GM23338 (cell line): Measurements from ENCODE around the gene SNX1. TPM values are rescaled to one million over a fixed set of nuclear protein-coding genes. Genes with fewer than 3 reads are reported as not detected.
A peak's percentile ranks its signal among the peaks of the same experiment; 100 is the strongest.

Experiments
- ATAC-seq: fragments of 200-7000 bp; cut with Tn5 transposase; 3 replicates; pipeline ENCODE4 v1.9.1; 2020
- DNase-seq: peaks from one replicate; pipeline ENCODE4 v3.0.0-alpha.2; 2015; ENCODE audit warnings: low spot score
- H2AFZ ChIP-seq: fragments of 200-600 bp; sonication (generic); 2 replicates; pipeline ENCODE4 v1.8.0; 2016; ENCODE audit warnings: antibody characterized with exemption, mild to moderate bottlenecking, moderate library complexity
- H3F3A ChIP-seq: fragments of 200-600 bp; sonication (generic); replicated peaks from 2 replicates; pipeline ENCODE4 v1.8.0; 2017; ENCODE audit warnings: antibody characterized with exemption, mixed run types, low read depth
- H3K27ac ChIP-seq: fragments of 200-600 bp; sonication (generic); 2 replicates; pipeline ENCODE4 v1.6.1; 2016; ENCODE audit warnings: low read depth
- H3K27me3 ChIP-seq: fragments of 200-600 bp; sonication (generic); 2 replicates; pipeline ENCODE4 v1.8.0; 2016; ENCODE audit warnings: mild to moderate bottlenecking, mixed run types, moderate library complexity; ENCODE audit not compliant: insufficient read depth
- H3K36me3 ChIP-seq: fragments of 200-600 bp; sonication (generic); 2 replicates; pipeline ENCODE4 v1.8.0; 2016; ENCODE audit warnings: mild to moderate bottlenecking; ENCODE audit not compliant: insufficient read depth
- H3K4me1 ChIP-seq: fragments of 200-600 bp; sonication (generic); 2 replicates; pipeline ENCODE4 v1.8.0; 2016; ENCODE audit warnings: mild to moderate bottlenecking, moderate library complexity; ENCODE audit not compliant: insufficient read depth
- H3K4me2 ChIP-seq: fragments of 200-600 bp; sonication (generic); 2 replicates; pipeline ENCODE4 v1.7.1; 2017; ENCODE audit warnings: mixed run types
- H3K4me3 ChIP-seq: fragments of 200-600 bp; sonication (generic); 2 replicates; pipeline ENCODE4 v1.6.1; 2016; ENCODE audit warnings: mixed run types
- H3K79me2 ChIP-seq: fragments of 200-600 bp; sonication (generic); replicated peaks from 2 replicates; pipeline ENCODE4 v1.8.0; 2017; ENCODE audit warnings: mild to moderate bottlenecking; ENCODE audit not compliant: insufficient read depth
- H3K9me2 ChIP-seq: fragments of 200-600 bp; sonication (generic); 2 replicates; pipeline ENCODE4 v1.8.0; 2017; ENCODE audit not compliant: insufficient read depth
- H4K20me1 ChIP-seq: fragments of 200-600 bp; sonication (generic); replicated peaks from 2 replicates; pipeline ENCODE4 v1.8.0; 2017; ENCODE audit warnings: mild to moderate bottlenecking; ENCODE audit not compliant: insufficient read depth
- H3K27ac Mint-ChIP-seq: 2 replicates; pipeline ENCODE4 v1.8.0; 2020; ENCODE audit warnings: inconsistent platforms, mild to moderate bottlenecking, moderate library complexity, mixed read lengths
- H3K27me3 Mint-ChIP-seq: 3 replicates; pipeline ENCODE4 v1.8.0; 2022; ENCODE audit warnings: low read depth, mild to moderate bottlenecking, moderate library complexity, mixed read lengths, inconsistent platforms; ENCODE audit not compliant: insufficient read depth, poor library complexity
- H3K36me3 Mint-ChIP-seq: 3 replicates; pipeline ENCODE4 v1.8.0; 2021; ENCODE audit warnings: low read depth, mild to moderate bottlenecking, inconsistent platforms, moderate library complexity, mixed read lengths
- H3K4me1 Mint-ChIP-seq: 3 replicates; pipeline ENCODE4 v1.8.0; 2020; ENCODE audit warnings: mild to moderate bottlenecking, inconsistent platforms, mixed read lengths
- H3K4me3 Mint-ChIP-seq: 3 replicates; pipeline ENCODE4 v1.8.0; 2021; ENCODE audit warnings: moderate library complexity, mild to moderate bottlenecking, inconsistent platforms, mixed read lengths
- H3K9me3 Mint-ChIP-seq: 3 replicates; pipeline ENCODE4 v1.8.0; 2020; ENCODE audit warnings: moderate library complexity, mild to moderate bottlenecking, inconsistent platforms, mixed read lengths
- CREB1 ChIP-seq: fragments of 250-450 bp; sonication (Bioruptor Pico); IDR thresholded peaks from 2 replicates; pipeline ENCODE4 v1.5.0; 2020; ENCODE audit warnings: low read depth, mild to moderate bottlenecking, moderate library complexity
- EZH2 ChIP-seq: fragments of 200-600 bp; sonication (generic); IDR thresholded peaks from one replicate; pipeline ENCODE4 v1.8.0; 2017; ENCODE audit warnings: antibody characterized with exemption, mild to moderate bottlenecking, low read depth; ENCODE audit not compliant: unreplicated experiment
- JUNB ChIP-seq: IDR thresholded peaks from one replicate; pipeline ENCODE4 v1.6.1; 2016; ENCODE audit warnings: antibody characterized with exemption; ENCODE audit not compliant: unreplicated experiment
- POLR2AphosphoS5 ChIP-seq: IDR thresholded peaks from 2 replicates; pipeline ENCODE4 v1.6.1; 2016; ENCODE audit warnings: antibody characterized with exemption, low read depth
- STAT1 ChIP-seq: IDR thresholded peaks from one replicate; pipeline ENCODE4 v1.6.1; 2016; ENCODE audit warnings: antibody characterized with exemption; ENCODE audit not compliant: unreplicated experiment
- ZNF331 ChIP-seq: fragments of 250-450 bp; sonication (Bioruptor Pico); IDR thresholded peaks from 2 replicates; pipeline ENCODE4 v1.5.0; 2020; ENCODE audit warnings: low read depth, mild to moderate bottlenecking, moderate library complexity
- polyA plus RNA-seq: library from polyadenylated mRNA; unstranded; fragments of >200 nt; fragmentation: Nextera tagmentation; extraction: Ambion mirVana; gene quantifications from 2 replicates; pipeline ENCODE4 v1.2.1, GENCODE V29; 2016
- total RNA-seq: library from RNA; depleted of rRNA; stranded (reverse); fragments of >200 nt; shearing (Covaris generic); gene quantifications from 2 replicates; pipeline ENCODE4 v1.2.3, GENCODE V29; 2014
- TF ChIP-seq, protein P1 (sequence below), 2 experiments: fragments of 200-600 bp in 1 of 2; sonication (generic) in 1 of 2; conservative IDR thresholded peaks; 2 replicates each; pipeline versions ENCODE4 v1.5.1 to v1.6.1; 2016 to 2017; ENCODE audit warnings: antibody characterized with exemption in 2 of 2, low read depth in 2 of 2, mild to moderate bottlenecking in 2 of 2, moderate library complexity in 1 of 2
- TF ChIP-seq, protein P2 (sequence below): IDR thresholded peaks from one replicate; pipeline ENCODE4 v1.6.1; 2018; ENCODE audit warnings: antibody characterized with exemption; ENCODE audit not compliant: unreplicated experiment

SNX1 gene
- total and polyA plus RNA-seq, 2 experiments from 2014 or later: 33.3 to 33.8 TPM

DNA sequence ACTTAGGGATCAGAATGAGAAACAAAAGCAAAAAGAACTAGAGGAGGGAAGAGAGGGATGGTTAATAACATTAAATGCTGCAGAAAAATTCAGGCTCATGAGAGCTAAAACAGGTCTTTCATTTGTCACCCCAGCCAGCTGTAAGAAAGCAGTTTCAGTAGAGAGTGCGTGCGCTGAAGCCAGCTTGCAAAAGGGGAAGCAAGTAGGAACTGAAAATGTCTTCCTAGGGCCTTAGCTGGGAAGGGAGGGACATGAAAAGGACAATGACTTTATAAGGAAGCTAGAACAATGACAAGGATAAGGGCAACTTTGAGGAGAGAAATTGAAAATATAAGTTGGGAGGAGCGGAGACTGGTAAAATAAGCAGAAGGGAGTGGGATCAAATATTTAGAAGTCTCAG is 5.3 kb upstream of the SNX1 start:
- H3K27ac Mint-ChIP-seq: no peak overlapping the region

DNA sequence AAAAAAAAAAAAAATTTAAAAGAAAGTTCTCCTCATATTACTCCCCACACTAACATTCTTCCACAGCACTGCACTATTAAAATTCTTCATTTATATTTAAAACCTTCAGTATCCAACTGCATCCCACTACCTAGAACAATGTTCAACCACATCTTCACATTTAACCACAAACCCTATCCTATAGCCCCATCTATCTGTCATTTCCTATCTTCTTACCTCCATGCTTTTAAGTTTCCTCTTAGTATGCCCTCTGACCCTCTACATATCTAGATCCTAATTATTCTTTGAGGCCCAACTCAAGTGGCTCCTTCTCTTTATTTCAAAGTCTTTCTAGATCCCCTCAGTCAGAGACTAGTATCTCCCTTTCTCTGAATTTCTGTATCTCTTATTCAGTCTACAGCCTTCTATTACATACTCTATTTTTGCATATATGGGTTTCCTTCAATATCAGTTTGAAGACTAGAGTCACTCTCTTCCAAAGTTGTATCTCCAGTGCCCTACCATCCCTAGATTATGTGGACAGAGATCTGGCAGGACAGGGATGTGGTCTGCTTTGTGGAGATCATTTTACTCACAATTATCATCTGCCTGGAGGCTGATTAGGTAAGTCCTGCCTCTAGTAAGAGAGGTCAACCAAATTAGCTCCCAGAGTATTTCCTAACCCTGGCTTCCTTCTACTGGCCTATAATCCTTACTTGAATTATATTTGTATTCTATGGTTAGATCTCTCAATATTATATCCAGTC is 3.5 kb upstream of the SNX1 start:
- Histone ChIP-seq H3K36me3 (peaks cover 13% of the 10 kb centered on the region), H3K9me2 (no peaks in the 10 kb centered on the region), H3K4me3 (peak overlapping the region; percentile 65), H3K79me2 (peaks cover 51% of the 10 kb centered on the region), H4K20me1 (peaks cover 9% of the 10 kb centered on the region), H2AFZ (no peak overlapping the region), H3K4me1 (peaks cover 19% of the 10 kb centered on the region), H3K27ac (peak overlapping the region; percentile 92; the same call in 1 of the 2 replicates), H3K4me2 (peak overlapping the region; percentile 81), H3F3A (no peaks in the 10 kb centered on the region), H3K27me3 (no peaks in the 10 kb centered on the region)
- DNase-seq (peak; percentile 22), ATAC-seq (no peak)
- peak overlapping the region; percentile 99 for H3K27ac Mint-ChIP-seq
- peaks cover 18% of the 10 kb centered on the region for H3K36me3 Mint-ChIP-seq
- peak overlapping the region; percentile 97 for H3K4me3 Mint-ChIP-seq
- peaks cover 10% of the 10 kb centered on the region for H3K27me3 Mint-ChIP-seq
- H3K4me1 Mint-ChIP-seq: peaks cover 23% of the 10 kb centered on the region
- no peaks in the 10 kb centered on the region for H3K9me3 Mint-ChIP-seq
- no peak for TF ChIP-seq JUNB
- TF ChIP-seq, protein P1, sequence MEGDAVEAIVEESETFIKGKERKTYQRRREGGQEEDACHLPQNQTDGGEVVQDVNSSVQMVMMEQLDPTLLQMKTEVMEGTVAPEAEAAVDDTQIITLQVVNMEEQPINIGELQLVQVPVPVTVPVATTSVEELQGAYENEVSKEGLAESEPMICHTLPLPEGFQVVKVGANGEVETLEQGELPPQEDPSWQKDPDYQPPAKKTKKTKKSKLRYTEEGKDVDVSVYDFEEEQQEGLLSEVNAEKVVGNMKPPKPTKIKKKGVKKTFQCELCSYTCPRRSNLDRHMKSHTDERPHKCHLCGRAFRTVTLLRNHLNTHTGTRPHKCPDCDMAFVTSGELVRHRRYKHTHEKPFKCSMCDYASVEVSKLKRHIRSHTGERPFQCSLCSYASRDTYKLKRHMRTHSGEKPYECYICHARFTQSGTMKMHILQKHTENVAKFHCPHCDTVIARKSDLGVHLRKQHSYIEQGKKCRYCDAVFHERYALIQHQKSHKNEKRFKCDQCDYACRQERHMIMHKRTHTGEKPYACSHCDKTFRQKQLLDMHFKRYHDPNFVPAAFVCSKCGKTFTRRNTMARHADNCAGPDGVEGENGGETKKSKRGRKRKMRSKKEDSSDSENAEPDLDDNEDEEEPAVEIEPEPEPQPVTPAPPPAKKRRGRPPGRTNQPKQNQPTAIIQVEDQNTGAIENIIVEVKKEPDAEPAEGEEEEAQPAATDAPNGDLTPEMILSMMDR (conservative IDR thresholded peaks at IDR 0.05; ENCODE audit: low read depth in 2 of 2): peak; percentile 31 to 38; a peak in 3 of 4 replicates

More for the DNA sequence above, 5.3 kb upstream of the SNX1 start:
- Histone ChIP-seq H3K27ac (0 out of 2 replicates have a peak overlapping the region, but pooled peaks have one; percentile 50), H3K4me2 (no peak overlapping the region), H3K79me2 (peaks cover 40% of the 10 kb centered on the region), H2AFZ (no peak overlapping the region), H3K4me3 (no peak overlapping the region), H3F3A (no peaks in the 10 kb centered on the region), H3K27me3 (no peaks in the 10 kb centered on the region), H3K4me1 (peaks cover 12% of the 10 kb centered on the region), H3K9me2 (no peaks in the 10 kb centered on the region), H4K20me1 (peaks cover 8% of the 10 kb centered on the region; the same call in 1 of the 2 replicates), H3K36me3 (peaks cover 13% of the 10 kb centered on the region)
- peaks cover 17% of the 10 kb centered on the region for H3K4me1 Mint-ChIP-seq
- H3K27me3 Mint-ChIP-seq: peaks cover 6% of the 10 kb centered on the region
- ATAC-seq (no peak), DNase-seq (no peak)
- TF ChIP-seq POLR2AphosphoS5 (no peak), STAT1 (no peak), ZNF331 (CRISPR knock-in tag) (no peak)
- no peak overlapping the region for H3K4me3 Mint-ChIP-seq
- H3K9me3 Mint-ChIP-seq: no peaks in the 10 kb centered on the region
- peaks cover 29% of the 10 kb centered on the region for H3K36me3 Mint-ChIP-seq

DNA sequence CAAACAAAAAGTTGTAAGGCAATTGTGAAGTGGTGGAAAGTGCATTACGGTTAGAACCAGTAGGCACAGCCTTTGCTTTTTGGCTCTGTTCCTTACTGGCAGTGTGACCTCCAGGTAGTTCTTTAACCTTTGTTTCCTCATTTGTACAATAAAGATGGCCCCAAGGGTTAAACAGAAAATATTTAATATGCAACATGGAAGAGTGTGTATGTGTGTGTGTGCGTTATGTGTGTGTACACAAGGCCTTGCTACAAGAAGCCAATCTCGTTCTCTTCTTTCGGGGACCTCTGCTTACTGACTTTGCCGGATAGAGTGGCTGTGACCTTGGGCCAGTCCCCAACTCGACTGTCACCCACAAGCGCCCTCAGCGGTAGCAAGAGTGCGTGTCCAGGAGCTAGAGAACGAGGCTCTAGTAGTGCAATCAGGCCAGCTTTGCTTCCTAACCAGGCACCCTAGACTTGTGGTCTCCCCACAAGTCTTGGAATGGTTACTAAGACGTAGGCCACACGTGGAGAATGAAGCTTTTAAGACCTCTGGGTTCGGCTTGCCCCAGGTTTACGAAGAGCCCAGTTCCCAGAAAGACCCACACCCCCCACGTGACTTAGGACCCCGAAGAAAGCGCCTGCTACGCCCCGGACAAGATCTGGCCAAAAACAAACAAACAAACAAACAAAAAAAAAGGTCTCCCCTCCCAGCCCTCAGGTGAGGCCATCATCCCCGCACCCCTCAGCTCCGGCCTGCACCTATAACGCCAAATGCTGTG is 2.7 kb upstream of the SNX1 start:
- Histone ChIP-seq H2AFZ (peak overlapping the region; percentile 34; the same call in 1 of the 2 replicates), H3K27ac (peak overlapping the region; percentile 92), H3K9me2 (no peaks in the 10 kb centered on the region), H3K4me1 (peaks cover 27% of the 10 kb centered on the region), H3K4me3 (peak overlapping the region; percentile 65), H3K79me2 (peaks cover 56% of the 10 kb centered on the region), H3K36me3 (peaks cover 8% of the 10 kb centered on the region; the same call in 1 of the 2 replicates), H3F3A (no peaks in the 10 kb centered on the region), H3K4me2 (peak overlapping the region; percentile 81), H3K27me3 (no peaks in the 10 kb centered on the region), H4K20me1 (peaks cover 12% of the 10 kb centered on the region)
- Mint-ChIP-seq H3K27me3 (peaks cover 10% of the 10 kb centered on the region), H3K36me3 (peaks cover 10% of the 10 kb centered on the region), H3K4me1 (peaks cover 26% of the 10 kb centered on the region), H3K9me3 (no peaks in the 10 kb centered on the region), H3K4me3 (peak overlapping the region; percentile 97), H3K27ac (peak overlapping the region; percentile 99)
- ATAC-seq (peak; percentile 25), DNase-seq (peak; percentile 76)
- TF ChIP-seq EZH2 (no peak), ZNF331 (CRISPR knock-in tag) (no peak), CREB1 (CRISPR knock-in tag) (no peak), STAT1 (no peak), JUNB (no peak)
- TF ChIP-seq, protein P2, sequence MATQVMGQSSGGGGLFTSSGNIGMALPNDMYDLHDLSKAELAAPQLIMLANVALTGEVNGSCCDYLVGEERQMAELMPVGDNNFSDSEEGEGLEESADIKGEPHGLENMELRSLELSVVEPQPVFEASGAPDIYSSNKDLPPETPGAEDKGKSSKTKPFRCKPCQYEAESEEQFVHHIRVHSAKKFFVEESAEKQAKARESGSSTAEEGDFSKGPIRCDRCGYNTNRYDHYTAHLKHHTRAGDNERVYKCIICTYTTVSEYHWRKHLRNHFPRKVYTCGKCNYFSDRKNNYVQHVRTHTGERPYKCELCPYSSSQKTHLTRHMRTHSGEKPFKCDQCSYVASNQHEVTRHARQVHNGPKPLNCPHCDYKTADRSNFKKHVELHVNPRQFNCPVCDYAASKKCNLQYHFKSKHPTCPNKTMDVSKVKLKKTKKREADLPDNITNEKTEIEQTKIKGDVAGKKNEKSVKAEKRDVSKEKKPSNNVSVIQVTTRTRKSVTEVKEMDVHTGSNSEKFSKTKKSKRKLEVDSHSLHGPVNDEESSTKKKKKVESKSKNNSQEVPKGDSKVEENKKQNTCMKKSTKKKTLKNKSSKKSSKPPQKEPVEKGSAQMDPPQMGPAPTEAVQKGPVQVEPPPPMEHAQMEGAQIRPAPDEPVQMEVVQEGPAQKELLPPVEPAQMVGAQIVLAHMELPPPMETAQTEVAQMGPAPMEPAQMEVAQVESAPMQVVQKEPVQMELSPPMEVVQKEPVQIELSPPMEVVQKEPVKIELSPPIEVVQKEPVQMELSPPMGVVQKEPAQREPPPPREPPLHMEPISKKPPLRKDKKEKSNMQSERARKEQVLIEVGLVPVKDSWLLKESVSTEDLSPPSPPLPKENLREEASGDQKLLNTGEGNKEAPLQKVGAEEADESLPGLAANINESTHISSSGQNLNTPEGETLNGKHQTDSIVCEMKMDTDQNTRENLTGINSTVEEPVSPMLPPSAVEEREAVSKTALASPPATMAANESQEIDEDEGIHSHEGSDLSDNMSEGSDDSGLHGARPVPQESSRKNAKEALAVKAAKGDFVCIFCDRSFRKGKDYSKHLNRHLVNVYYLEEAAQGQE: no peak
- TF ChIP-seq, protein P1 (conservative IDR thresholded peaks at IDR 0.05; ENCODE audit: low read depth in 2 of 2): no peak; a peak in 1 of 4 replicates
